Anterior cingulate cortex (tissue), 58 donors: Measurements from ENCODE around the gene FGF18.
A peak's percentile ranks its signal among the peaks of the same experiment; 100 is the strongest.

ENCODE experiments used
- DNase-seq, 58 donors: peaks; one replicate each; lab custom pipeline; 2025; lab: John Stamatoyannopoulos, UW

FGF18 gene

GRCh38 chr5:171462928-171463861, 43.7 kb downstream of the FGF18 start:
- no peak for DNase-seq

- DNase-seq: no peak
Observed at GRCh38 chr5:171463862-171464229, 44.4 kb downstream of the FGF18 start.

- no peak for DNase-seq
Observed at GRCh38 chr5:171464829-171465228, 45.4 kb downstream of the FGF18 start.

GRCh38 chr5:171467107-171467506, 47.7 kb downstream of the FGF18 start:
- DNase-seq: no peak

- DNase-seq: no peak
Observed at GRCh38 chr5:171469326-171469725, 49.9 kb downstream of the FGF18 start.

- DNase-seq: no peak
Observed at GRCh38 chr5:171470420-171470819, 51.0 kb downstream of the FGF18 start.

GRCh38 chr5:171474230-171474813, 54.9 kb downstream of the FGF18 start:
- DNase-seq: no peak

GRCh38 chr5:171475596-171475995, 56.1 kb downstream of the FGF18 start:
- DNase-seq: no peak

GRCh38 chr5:171476701-171477100, 57.3 kb downstream of the FGF18 start:
- no peak for DNase-seq

- DNase-seq: no peak
Observed at GRCh38 chr5:171477101-171477500, 57.7 kb downstream of the FGF18 start.

- no peak for DNase-seq
Observed at GRCh38 chr5:171477666-171478065, 58.2 kb downstream of the FGF18 start.

GRCh38 chr5:171478946-171479775, 59.7 kb downstream of the FGF18 start:
- DNase-seq: no peak

- DNase-seq: no peak
Observed at GRCh38 chr5:171479776-171480125, 60.3 kb downstream of the FGF18 start.

GRCh38 chr5:171480239-171480638, 60.8 kb downstream of the FGF18 start:
- DNase-seq: no peak

- no peak for DNase-seq
Observed at GRCh38 chr5:171481571-171482433, 62.4 kb downstream of the FGF18 start.

- no peak for DNase-seq
Observed at GRCh38 chr5:171482434-171482730, 62.9 kb downstream of the FGF18 start.

- DNase-seq: peak in 11 of 58 donors; percentile 4 to 45 (median 9)
Observed at GRCh38 chr5:171483551-171484135, 64.2 kb downstream of the FGF18 start.

- no peak for DNase-seq
Observed at GRCh38 chr5:171484460-171484899, 65.0 kb downstream of the FGF18 start.

GRCh38 chr5:171485668-171486067, 66.2 kb downstream of the FGF18 start:
- DNase-seq: no peak

GRCh38 chr5:171486613-171487012, 67.2 kb downstream of the FGF18 start:
- DNase-seq: no peak
